ENCODE measurements around the gene ZNF827.

- TF ChIP-seq BACH2 (CRISPR knock-in tag; IDR thresholded peaks at IDR 0.05; ENCODE audit: borderline replicate concordance) (no peak), PATZ1 (CRISPR knock-in tag; IDR thresholded peaks at IDR 0.05; ENCODE audit: borderline replicate concordance) (no peak), ISL1 (CRISPR knock-in tag; IDR thresholded peaks at IDR 0.05) (no peak), GLIS3 (CRISPR knock-in tag; IDR thresholded peaks at IDR 0.05) (no peak), PPARA (CRISPR knock-in tag; IDR thresholded peaks at IDR 0.05; ENCODE audit: borderline replicate concordance) (no peak)
- TF ChIP-seq, protein P1, sequence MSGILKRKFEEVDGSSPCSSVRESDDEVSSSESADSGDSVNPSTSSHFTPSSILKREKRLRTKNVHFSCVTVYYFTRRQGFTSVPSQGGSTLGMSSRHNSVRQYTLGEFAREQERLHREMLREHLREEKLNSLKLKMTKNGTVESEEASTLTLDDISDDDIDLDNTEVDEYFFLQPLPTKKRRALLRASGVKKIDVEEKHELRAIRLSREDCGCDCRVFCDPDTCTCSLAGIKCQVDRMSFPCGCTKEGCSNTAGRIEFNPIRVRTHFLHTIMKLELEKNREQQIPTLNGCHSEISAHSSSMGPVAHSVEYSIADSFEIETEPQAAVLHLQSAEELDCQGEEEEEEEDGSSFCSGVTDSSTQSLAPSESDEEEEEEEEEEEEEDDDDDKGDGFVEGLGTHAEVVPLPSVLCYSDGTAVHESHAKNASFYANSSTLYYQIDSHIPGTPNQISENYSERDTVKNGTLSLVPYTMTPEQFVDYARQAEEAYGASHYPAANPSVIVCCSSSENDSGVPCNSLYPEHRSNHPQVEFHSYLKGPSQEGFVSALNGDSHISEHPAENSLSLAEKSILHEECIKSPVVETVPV (CRISPR knock-in tag; IDR thresholded peaks at IDR 0.05), result no peak
These were observed 164.9 kb downstream of the ZNF827 start for GRCh38 chr4:145773581-145774234.
